HL-60/S4 treated with phorbol 12-myristate 13-acetate at 8.2 ng/mL for 4 days and 3 days (cell line): Measurements from ENCODE around the gene GRK5.
"Not testable (repeated sequence)": the region's sequence is repeated elsewhere in the genome, so short reads cannot be mapped to it uniquely, and the experiment has no call there.

Experiments used
- in situ Hi-C: fragments of 300-500 bp; cut with MboI; formaldehyde crosslinking; loops from 2 replicates; pipeline ENCODE4 v1.15.0; 2022; ENCODE audit warnings: low sequenced_read_pairs

GRK5 gene

DNA sequence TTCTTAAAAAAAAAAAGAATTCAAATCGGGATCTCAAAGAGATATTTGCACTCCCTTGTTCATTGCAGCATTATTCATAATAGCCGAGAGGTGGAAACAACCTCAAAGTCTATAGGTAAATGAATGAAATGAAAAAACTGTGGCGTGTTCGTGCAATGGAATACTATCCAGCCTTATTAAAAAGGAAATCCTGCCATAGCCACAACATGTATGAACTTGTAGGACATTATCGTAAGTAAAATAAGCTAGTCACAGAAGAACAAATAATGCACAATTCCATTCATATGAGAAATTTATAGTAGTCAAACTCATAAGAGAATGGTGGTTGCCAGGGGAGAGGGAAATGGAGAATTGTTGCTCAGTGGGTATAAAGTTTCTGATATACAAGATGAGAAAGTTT lies 37.9 kb downstream of the GRK5 start:
- in situ Hi-C loops, result no loop called here

DNA sequence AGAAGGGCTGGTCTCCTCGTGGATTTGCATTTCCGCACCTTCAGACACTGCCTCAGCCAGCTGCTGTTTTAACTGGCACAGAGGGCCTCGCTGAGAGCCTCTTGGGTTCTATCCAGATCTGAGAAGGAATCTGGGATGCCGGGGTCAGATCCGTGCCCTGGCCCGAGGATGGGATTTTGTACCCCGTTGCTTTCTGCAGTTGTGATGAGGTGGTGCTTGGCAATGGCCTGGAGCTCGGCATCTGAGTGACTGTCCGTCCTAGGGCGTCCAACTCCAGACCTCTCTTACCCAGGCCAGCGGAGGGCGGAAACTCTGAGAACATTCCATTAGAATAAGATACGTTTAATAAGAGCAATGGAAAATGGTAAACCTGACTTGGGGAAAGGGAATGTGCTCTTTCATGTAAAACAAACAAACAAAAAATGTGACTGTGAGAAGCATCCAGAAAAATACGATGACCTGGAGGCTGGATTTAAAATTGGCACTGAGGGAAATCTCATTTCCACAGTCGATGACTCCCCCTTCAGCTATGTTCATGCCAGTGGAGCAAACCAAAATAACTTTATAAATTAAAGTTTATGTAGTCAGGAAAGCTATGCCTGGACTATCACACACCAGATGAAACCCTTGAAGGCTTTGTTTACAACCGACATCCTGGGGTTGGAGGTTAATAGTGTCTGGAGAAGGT lies 39.6 kb downstream of the GRK5 start:
- in situ Hi-C loops, result no loop called here

DNA sequence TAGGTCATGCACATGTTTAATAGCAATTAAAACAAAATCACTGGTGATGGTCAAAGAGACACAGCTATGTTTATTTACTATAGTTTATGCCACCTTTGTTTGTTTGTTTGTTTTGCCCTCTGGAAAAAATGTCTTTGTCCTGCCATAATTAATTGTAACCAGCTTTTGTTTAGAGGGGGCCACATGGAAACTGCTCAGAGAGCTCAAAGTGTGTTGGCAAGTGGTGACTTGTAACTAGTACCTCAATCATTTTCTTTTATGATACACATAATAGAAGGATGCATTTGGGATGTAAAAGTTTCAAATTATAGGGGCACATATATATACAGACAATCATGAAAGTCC lies 40.2 kb downstream of the GRK5 start:
- in situ Hi-C loops, result no loop called here

DNA sequence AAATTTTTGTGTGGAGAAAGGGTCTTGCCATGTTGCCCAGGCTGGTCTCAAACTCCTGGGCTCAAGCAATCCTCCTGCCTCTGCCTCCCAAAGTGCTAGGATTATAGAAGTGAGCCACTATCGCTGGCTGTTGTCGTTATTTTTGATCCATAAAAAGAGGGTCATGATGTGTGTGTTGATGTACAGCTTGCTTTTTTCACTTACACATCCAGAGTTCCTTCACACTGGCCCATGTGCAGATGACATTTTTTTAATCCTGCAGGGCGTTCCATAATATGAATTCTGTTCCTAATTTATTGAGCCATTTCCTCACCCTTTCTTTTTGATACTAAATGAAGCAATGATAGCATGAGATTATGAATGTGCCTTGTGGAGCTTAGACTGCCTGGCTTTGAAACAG lies 40.8 kb downstream of the GRK5 start:
- in situ Hi-C loops, result no loop called here

DNA sequence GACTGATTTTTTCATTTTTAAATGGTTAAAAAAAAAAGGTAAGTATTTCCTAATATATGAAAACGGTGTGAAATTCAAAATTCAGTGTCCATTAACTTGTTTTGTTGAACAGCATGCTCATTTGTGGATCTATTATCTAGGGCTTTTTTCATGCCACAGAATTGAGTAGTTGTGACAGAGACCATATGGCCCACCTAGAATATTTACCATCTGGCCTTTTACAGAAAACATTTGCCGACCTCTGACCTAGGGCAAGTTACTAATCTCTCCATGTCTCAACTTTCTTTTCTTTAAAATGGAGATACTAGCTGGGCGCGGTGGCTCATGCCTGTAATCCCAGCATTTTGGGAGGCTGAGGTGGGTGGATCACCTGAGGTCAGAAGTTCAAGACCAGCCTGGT lies 41.3 kb downstream of the GRK5 start:
- in situ Hi-C loops, result no loop called here

DNA sequence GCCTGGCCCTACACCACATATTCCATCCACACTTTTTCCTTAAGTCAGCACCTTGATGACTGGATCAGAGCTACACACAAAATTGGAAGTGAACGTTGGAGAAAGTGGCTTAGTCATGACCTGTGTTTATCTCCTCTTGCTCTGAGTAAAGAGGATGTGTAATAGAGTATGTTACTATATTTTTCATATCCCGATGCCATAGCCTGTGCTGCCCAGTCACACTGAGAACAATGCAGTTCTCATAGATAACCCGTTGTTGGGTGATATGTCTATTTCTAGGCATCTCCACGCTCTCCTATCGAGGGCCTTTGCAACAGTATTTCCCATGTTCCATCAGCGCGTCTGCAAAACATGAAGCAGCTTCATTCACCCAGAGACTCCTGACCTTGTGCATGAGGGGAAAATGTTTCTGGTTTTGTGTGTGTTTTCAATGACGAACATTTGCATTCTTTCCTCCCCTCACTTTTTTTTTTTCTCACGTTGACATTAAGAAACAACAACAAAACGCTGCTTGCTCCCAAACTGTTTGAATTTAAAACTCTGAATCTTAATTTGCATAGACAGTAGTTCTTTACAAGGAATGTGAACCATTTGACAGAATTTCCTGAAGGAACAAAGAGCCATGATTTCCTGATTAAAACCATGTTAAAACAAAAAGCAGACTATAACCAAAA lies 43.4 kb downstream of the GRK5 start:
- in situ Hi-C loops, result no loop called here

DNA sequence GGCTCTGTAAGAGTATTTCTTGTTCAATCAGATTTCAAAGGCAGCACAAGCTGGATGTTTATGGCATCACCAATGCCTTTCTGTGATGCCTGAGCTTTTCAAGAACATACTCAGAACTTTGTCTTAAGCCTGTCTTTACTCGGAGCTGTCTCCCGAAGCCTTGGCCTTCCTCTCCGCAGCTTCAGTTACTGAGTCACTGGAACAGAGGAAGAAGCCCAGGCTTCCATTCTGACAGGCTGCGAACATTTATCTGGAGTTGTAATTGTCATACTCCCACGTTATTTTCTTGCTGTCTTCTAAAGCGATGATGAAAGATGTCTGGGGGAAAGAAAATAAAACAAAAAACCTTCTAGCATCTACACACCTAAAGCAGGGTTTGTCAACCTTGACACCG lies 43.9 kb downstream of the GRK5 start:
- in situ Hi-C loops, result no loop called here

DNA sequence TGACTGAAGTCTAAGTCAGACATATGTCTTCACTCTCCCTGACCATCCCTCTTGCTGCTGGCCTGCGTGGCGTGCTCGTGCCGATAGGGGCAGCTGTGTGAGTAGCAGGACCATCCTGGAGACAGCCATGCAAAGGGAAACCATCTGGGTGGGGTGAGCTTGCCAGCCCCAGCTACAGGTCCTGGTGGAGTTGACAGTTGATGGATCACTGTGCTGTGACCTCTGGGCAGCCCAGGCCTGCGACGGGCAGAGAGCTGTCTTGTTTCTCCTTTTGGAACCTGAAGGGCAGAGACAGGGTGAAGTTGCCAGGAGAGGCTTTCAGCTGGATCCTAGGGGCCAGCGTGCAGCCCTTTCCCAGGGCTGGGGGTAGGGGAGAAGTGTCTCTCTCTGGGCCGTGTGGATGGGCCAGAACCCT lies 44.7 kb downstream of the GRK5 start:
- in situ Hi-C loops, result no loop called here

DNA sequence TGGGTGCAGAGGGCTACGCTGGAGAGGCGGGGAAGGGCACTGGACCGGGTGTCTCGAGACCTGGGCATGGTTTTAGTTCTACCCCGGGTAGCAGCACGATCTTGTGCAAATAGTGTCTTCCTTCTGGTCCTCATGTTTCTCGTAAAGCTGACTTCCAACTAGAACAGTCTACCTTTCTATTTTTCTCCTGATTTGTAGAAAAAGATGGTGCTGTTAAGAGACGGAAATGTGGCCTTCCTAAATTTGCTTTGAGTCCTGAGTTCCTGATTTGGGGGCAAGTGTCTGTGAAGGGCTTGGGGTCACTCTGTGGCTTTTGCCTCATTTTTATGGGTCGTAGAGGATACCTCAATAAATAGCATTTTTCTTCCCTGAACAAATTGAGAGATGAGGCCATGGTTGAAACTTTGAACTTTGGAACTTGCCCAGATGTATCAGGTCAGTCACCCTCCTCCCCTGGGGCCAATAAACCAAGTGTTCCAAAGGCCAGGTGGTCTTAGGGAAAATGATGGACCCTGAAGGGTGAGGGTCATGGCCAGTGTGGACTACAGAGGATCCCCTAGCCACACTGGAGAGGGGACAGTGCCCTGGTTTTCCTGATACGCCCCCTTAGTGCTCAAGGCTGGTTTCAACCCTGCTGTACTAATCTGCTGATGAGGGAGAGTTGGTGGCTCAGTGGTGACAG lies 45.2 kb downstream of the GRK5 start:
- in situ Hi-C loops, result no loop called here

DNA sequence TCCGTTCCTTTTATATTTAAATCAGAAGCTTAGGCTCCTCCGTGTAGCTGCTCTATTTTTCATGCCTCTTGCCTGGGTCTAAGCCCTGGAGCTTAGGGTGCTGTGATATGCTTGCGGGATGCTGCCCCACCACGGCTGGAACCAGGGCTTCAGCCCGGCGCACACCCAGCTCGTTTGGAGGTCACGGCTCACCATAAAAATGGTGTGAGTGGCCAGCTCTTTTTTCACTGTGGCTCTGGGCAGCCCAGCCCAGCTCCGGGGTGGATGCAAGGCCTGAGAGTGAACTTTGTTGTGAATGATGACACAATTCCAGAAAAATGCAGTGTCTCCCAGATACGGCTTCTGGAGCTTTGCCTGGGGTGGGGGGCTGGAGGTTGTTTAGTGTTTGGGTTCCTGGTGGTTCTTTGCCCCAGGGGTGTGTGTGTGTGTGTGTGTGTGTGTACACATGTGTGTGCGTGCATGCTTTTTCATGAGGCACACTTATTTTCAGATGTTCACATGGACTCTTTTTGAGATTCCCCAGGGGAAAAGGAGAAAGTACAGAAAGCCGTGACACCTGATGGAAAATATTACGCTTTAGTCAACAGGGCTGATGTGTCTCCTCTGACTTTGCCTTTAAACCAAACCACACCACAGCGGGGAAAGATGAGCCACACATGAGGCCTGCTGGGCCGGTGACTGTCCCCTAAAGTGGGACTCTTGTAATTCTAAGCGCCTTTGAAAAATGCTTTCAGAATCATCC lies 46.2 kb downstream of the GRK5 start:
- in situ Hi-C loops, result no loop called here

DNA sequence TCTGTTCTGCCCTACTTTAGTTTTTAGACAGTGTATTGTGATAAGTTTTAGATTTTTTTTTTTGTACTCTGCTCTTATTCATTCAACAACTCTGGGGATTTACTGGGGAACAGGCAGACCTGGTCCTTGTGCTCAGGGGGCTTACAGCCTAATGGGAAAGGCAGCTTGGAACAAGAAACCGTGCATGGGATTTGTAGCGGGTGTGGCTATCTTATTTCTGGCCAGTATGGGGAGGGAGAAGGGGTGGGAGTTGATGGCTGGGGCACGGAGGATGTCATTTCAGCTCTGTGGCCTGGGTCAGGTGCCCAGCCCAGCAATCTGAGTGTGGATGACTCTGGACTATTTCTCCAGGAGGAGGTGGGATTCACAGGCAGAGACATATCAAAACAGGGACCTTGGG lies 47.0 kb downstream of the GRK5 start:
- in situ Hi-C loops, result no loop called here

DNA sequence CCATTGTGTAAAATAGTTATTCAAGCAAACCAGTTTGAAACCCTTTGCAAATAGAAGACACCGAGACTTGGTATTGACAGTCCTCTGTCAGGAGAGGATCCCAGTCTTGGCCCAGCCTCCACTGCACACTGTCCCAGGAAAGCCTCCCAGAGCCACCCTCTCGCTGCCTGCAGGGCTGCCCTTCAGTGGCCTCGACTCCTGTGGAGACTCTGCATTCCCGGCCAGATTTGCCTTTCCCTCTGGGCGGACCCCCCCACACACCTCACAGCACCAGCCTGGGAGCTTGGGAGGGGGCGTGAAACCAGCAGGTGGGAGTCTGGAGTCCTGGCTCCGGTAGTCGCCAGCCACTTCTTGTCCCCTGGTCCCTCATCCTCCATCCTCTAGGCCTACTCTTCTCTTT lies 48.7 kb downstream of the GRK5 start:
- in situ Hi-C loops, result no loop called here

DNA sequence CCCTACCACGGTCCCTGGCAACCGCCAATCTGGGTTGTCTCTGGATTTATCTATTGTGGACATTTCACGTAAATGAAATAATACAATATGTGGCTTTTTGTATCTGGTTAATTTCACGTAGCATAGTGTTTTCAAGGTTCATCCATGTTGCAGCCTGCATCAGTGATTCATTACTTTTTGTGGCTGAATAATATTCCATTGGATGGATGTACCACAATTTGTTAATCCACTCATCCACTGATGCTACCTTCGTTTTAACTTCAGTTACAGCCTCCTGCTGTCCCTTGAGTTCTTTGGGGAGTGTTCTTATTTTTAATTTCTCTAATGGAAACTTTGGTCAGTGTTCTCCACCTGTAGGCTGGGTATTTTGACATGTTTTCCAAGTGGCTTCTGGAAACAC lies 49.5 kb downstream of the GRK5 start:
- in situ Hi-C loops, result no loop called here

DNA sequence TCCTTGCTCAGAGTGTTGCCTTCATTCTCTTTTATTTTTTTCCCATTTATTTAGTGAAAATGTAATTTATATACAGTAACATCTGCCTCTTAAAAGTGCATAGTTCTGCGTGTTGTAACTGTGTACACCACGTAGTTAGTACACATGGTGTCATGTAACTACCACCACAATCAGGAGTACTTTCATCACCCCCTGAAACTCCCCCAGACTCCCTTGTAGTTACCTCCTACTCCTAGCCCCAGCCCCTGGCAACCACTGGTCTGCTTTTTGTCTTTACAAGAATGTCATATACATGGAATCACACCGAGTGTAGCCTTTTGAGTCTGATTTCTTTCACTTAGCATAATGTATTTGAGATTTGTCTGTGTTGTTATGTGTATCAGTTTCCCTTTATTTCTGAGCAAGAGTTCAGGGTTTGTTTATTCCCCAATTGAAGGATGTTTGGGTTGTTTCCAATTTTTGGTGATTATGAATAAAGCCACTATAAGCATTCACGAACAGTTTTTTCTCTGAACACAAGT lies 50.6 kb downstream of the GRK5 start:
- in situ Hi-C loops, result no loop called here

DNA sequence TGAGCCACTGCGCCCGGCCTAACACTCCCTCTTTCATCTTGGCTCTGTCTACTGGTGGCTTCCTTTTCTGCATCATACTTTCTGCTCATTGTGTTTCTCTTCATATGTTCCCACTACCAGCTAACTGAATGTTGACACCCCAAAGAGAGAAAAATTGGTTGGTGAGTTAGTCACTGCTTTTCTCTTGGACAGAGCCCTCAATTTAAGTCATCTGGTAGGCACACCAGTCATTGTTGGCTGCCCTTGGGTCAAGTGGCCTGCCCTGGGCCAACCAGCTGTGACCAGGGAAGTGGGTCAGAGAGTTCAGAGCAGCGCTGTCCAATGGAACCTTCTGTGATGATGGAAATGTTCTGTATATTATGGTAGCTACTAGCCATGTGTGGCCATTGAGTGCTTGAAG lies 52.0 kb downstream of the GRK5 start:
- in situ Hi-C loops, result no loop called here

DNA sequence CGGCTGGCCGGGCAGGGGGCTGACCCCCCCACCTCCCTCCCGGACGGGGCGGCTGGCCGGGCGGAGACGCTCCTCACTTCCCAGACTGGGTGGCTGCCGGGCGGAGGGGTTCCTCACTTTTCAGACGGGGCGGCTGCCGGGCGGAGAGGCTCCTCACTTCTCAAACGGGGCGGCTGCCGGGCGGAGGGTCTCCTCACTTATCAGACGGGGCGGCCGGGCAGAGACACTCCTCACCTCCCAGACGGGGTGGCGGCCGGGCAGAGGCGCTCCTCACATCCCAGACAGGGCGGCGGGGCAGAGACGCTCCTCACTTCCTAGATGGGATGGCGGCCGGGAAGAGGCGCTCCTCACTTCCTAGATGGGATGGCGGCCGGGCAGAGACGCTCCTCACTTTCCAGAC lies 53.6 kb downstream of the GRK5 start:
- in situ Hi-C loops, result not testable (repeated sequence)

DNA sequence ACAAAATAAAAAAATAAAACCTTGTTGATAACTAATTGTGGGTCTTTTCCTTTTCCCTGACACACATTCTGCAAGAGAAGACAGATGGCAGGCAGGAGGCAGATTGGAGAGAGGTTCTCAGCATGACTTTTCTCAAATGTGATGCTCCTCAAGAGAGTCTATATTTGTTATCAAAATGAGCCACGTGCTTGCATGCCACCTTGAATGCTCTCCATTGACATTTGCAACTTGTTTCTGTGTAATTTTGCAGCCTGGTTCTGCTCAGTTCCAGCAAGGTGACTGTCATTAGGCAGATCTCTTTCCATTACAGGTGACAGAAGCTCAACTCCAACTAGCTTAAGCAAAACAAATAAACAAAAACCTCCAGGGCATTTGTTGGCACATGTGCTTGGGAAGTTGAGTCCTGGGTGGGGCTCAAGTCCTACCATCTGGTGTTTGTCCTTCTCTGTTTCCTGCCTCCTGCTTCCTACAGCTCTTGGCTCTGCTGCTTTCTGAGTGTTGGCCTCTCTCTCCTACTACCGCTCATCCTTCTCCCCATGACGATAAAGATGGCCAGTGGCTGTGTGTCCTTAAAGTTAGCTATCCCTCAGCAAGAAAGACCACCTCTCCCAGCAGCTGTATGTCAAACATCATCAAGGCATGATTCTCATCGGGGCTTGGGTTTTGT lies 56.7 kb downstream of the GRK5 start:
- in situ Hi-C loops, result no loop called here

DNA sequence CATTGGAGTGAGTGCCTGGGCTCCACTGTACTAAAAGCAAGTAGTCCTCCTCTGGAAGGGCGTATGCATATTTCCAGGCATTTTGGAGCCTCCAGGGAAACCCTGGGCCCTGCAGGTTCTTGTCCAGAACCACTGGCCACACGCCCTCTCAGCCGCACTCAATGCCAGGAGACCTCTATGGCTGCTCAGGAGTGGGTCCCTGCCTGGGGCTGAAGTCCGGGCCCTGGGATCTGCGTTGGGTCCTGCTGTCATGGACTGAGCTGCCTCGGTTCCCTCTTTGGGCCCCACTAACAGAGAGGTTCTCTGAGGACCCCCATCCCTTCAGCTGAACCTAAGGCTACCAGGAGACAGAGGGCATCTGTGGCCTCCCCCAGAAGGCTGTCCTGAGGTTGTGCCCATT lies 58.3 kb downstream of the GRK5 start:
- in situ Hi-C loops, result no loop called here

DNA sequence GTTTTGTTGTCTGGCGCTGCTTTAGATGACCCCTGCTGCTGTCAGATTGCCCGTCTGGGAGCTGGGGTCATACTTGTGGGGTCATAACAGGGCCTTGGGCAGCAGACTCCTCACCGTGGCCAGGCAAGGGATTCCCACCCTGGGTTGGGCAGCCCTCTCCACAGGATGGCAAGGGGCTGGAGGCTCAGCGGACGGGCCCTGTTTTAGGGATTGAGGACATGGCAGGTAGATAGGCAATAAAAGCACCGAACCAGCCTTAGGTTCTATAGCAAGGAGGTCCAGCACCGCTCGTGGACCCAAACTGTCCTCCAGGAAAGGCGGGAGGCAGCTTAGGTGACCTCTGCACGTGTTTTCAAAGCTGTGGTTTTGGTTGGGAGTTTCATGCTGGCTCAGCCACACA lies 60.0 kb downstream of the GRK5 start:
- in situ Hi-C loops, result no loop called here

DNA sequence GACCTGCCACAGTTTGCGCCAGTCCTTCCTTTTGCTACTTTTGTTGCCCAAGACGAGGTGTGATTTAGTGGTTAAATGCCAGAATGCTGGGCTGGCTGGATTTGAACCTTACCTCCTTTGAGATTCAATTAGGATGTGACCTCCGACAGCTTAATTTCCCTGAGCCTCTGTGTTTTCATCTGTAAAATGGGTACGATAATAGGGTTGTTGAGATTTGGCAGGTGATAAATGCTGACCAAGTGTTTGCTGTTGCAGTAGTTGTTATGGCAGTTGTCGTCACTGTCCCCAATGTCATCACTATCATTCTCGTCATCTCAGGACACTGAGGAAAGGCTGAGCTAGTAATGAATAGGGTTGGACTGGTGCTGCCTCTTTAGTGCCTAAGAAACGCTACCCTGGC lies 61.1 kb downstream of the GRK5 start:
- in situ Hi-C loops, result no loop called here

DNA sequence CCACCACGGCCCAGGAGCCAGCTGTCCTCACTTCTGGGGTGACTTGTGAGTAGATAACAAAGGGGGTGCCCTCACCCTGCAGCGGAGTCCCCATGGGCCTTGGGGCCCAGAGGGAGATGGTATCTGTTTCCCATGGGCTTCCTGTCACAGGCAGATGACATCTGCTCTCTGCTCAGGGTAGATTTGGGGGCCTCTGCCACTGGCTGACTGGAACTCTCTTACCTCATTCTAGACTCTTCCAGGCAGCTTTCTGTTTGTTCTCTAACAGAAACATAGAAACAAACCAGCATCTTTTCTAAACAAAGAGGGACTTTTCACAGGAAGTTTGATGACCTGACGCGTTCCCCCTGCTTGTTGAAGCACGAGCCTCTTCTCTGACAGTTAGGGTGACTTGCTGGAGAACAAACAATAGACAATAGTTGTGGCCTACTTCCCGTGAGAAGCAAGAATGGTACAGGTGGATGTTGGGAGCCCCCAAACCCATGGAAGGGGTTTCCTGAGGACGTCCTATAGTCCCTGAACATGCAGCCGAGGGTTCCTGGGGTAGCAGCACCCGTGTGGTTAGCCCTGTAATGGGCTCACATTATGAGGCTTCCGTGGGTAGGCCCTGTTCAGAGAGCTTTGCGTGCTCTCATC lies 61.6 kb downstream of the GRK5 start:
- in situ Hi-C loops, result no loop called here
